ENCODE data around the gene PRICKLE1.

PRICKLE1 gene

GRCh38 chr12:42475106-42475505 is 114.4 kb downstream of the PRICKLE1 start:
- no peak for TF ChIP-seq REST (IDR thresholded peaks at IDR 0.05; ENCODE audit: insufficient read depth in 1 of 2, low read depth in 2 of 2, low read length in 2 of 2)
- no peak for TF ChIP-seq SIN3A (IDR thresholded peaks at IDR 0.05; ENCODE audit: borderline replicate concordance, insufficient read depth, low read length)
- TF ChIP-seq TAF1 (IDR thresholded peaks at IDR 0.05; ENCODE audit: borderline replicate concordance, insufficient read depth, low read length): no peak
- no peak for TF ChIP-seq FOXP2 (optimal IDR thresholded peaks at IDR 0.05; ENCODE audit: borderline replicate concordance, extremely low read depth, extremely low read length, insufficient read depth)
- TF ChIP-seq POLR2AphosphoS5 (IDR thresholded peaks at IDR 0.05; ENCODE audit: low read depth, low read length): no peak

GRCh38 chr12:42474391-42474790 is 115.2 kb downstream of the PRICKLE1 start:
- TF ChIP-seq FOXP2 (optimal IDR thresholded peaks at IDR 0.05; ENCODE audit: borderline replicate concordance, extremely low read depth, extremely low read length, insufficient read depth) (no peak), REST (IDR thresholded peaks at IDR 0.05; ENCODE audit: insufficient read depth in 1 of 2, low read depth in 2 of 2, low read length in 2 of 2) (no peak), POLR2AphosphoS5 (IDR thresholded peaks at IDR 0.05; ENCODE audit: low read depth, low read length) (no peak)

GRCh38 chr12:42473561-42473960 is 116.0 kb downstream of the PRICKLE1 start:
- no peak for TF ChIP-seq POLR2AphosphoS5 (IDR thresholded peaks at IDR 0.05; ENCODE audit: low read depth, low read length)
- no peak for TF ChIP-seq TAF1 (IDR thresholded peaks at IDR 0.05; ENCODE audit: borderline replicate concordance, insufficient read depth, low read length)
- no peak for TF ChIP-seq FOXP2 (optimal IDR thresholded peaks at IDR 0.05; ENCODE audit: borderline replicate concordance, extremely low read depth, extremely low read length, insufficient read depth)
- TF ChIP-seq SIN3A (IDR thresholded peaks at IDR 0.05; ENCODE audit: borderline replicate concordance, insufficient read depth, low read length): no peak
- no peak for TF ChIP-seq REST (IDR thresholded peaks at IDR 0.05; ENCODE audit: insufficient read depth in 1 of 2, low read depth in 2 of 2, low read length in 2 of 2)

- TF ChIP-seq TAF1 (IDR thresholded peaks at IDR 0.05; ENCODE audit: borderline replicate concordance, insufficient read depth, low read length) (no peak), POLR2AphosphoS5 (IDR thresholded peaks at IDR 0.05; ENCODE audit: low read depth, low read length) (no peak), SIN3A (IDR thresholded peaks at IDR 0.05; ENCODE audit: borderline replicate concordance, insufficient read depth, low read length) (no peak), FOXP2 (optimal IDR thresholded peaks at IDR 0.05; ENCODE audit: borderline replicate concordance, extremely low read depth, extremely low read length, insufficient read depth) (no peak), REST (IDR thresholded peaks at IDR 0.05; ENCODE audit: insufficient read depth in 1 of 2, low read depth in 2 of 2, low read length in 2 of 2) (no peak)
Measured at GRCh38 chr12:42473130-42473529, 116.4 kb downstream of the PRICKLE1 start.

GRCh38 chr12:42472376-42472775 is 117.2 kb downstream of the PRICKLE1 start:
- TF ChIP-seq SIN3A (IDR thresholded peaks at IDR 0.05; ENCODE audit: borderline replicate concordance, insufficient read depth, low read length) (no peak), FOXP2 (optimal IDR thresholded peaks at IDR 0.05; ENCODE audit: borderline replicate concordance, extremely low read depth, extremely low read length, insufficient read depth) (no peak), TAF1 (IDR thresholded peaks at IDR 0.05; ENCODE audit: borderline replicate concordance, insufficient read depth, low read length) (no peak), POLR2AphosphoS5 (IDR thresholded peaks at IDR 0.05; ENCODE audit: low read depth, low read length) (no peak), REST (IDR thresholded peaks at IDR 0.05; ENCODE audit: insufficient read depth in 1 of 2, low read depth in 2 of 2, low read length in 2 of 2) (no peak)
